ENCODE measurements around the gene MKKS.

MKKS gene

DNA sequence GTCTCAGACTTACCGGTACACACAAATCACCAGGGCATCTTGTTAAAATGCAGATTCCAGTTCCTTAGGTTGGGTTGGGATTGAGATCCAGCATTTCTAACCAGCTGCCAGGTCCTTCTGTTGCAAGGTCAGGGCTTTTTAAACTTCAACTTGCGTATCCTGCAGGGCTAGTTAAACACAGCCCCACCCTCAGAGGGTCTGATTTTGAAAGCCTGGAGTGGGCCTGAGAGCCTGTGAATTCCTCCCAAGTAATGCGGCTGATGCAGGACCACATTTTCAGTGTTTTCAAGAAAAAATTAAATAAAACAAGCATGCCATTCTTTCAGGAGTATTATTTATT, 65.3 kb downstream of the MKKS start:
- no peak for DNase-seq (ENCODE audit: low spot score)

DNA sequence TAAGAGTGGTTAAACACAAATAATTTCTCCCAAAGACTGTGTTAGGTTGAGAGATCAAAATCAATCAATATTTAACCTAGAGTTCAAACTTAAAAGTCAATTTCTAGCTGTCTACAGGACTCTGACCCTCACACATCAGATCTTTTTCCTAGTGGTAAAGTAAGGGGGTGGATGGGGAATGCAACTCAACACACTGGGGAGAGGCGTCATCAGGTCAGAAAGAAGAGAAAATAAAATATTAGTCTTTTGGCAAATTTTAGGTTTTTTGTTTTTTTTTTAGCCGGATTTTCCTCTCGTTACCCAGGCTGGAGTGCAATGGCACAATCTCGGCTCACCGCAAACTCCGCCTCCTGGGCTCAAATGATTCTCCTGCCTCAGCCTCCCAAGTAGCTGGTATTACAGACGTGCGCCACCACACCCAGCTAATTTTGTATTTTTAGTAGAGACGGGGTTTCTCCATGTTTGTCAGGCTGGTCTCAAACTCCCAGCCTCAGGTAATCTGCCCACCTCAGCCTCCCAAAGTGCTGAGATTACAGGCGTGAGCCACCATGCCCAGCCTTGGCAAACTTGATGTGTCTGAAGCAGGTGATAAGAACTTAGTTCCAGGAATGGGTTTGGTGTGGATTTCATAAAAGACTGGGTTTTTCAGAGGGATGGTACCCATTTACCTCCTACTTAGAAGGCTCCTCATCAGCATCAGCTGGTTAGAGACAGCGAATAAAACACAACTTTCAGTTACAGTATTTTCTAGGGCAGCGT, 65.9 kb downstream of the MKKS start:
- DNase-seq (ENCODE audit: low spot score): no peak

DNA sequence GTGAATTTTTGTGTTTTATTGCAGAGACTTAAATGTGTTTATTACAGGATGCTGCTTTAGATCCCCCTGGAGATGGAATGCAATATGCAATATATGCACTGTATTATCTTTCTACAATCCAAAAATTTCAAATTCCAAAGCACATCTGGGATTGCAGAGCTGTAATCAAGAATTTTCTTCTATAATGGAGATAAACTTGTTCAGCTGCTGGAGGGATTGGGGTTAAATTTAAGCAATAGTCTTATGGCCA, 66.4 kb downstream of the MKKS start:
- no peak for DNase-seq (ENCODE audit: low spot score)

DNA sequence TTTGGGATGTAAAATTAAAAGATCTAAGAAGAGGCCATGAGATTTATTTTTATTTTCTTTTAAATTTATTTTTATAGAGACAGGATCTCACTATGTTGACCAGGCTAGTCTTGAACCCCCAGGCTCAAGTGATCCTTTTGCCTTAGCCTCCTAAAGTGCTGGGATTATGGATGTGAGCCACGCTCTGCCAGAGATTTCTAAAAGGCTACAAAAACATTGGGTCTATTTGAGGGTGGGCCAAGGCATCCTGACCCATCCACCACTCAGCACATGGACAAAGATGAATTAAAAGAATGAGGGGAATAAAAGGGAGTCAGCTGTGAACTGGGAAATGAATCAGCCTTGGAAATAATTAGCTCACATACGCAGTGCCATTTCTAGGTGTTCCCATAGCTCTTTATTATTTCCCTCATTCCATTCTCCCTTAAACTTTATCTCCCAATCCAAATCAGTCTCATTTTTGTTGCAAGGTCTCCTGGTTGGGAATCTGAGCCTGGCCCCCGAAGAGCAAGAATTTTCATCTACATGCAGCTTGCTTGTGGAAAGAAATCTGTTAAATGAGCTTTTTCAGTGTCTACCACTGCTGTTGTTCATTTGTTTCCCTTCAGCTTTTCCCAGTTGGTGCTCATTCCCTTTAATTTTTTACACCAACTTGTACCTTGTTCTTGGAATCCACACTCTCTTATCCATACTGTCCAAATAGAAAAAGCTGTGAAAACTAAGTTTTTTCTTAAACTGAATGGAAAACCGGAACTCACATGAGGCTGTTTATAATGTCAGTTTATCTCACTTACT, 66.9 kb downstream of the MKKS start:
- DNase-seq (ENCODE audit: low spot score): no peak

DNA sequence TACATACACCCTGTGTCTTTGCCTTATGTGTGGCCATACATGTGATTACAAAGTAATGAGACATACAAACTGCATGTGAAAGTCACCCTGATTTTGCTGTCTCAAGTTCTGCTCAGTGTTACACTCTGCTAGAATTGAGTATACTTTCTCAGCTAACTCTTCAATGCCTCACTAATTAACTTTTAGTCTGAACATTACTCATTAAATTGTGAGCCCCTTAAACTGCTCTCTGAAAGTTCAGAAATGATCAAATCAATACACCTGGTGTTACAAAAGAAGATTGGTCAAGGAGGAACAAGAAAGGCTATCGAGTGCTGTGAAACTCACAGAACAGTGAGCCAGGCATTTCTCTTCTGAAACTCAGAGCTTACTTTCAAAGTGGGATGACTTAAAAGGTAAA, 71.3 kb downstream of the MKKS start:
- no peak for DNase-seq (ENCODE audit: low spot score)

- no peak for DNase-seq (ENCODE audit: low spot score)
Measured at GRCh38 chr20:10360878-10361277, 73.1 kb downstream of the MKKS start.

DNA sequence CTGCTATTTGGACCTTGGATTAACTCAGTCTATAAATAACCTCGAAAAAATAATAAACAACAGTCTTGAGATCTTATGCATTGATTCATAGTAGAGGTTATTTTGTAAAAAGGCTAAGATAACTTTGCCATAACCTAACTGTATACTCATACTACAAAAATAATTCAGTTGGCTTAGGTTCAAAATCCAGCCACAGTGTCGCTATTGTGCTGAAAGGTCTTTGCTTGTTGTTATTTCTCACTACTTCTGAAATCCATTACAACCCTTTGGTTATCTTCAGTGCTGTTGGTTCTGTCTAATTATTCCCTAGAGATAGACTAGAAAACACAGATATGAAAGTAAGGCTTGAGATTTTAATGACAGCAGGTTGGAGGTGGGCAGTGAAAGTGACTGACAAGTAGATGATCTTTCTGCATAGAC, 74.4 kb downstream of the MKKS start:
- DNase-seq (ENCODE audit: low spot score): no peak

GRCh38 chr20:10357974-10358373, 76.0 kb downstream of the MKKS start:
- no peak for DNase-seq (ENCODE audit: low spot score)

- DNase-seq (ENCODE audit: low spot score): no peak
Measured at GRCh38 chr20:10357061-10357708, 76.8 kb downstream of the MKKS start.

GRCh38 chr20:10356628-10357027, 77.4 kb downstream of the MKKS start:
- DNase-seq (ENCODE audit: low spot score): no peak

GRCh38 chr20:10352934-10353824, 80.8 kb downstream of the MKKS start:
- peak; percentile 33 for DNase-seq (ENCODE audit: low spot score)

Measured in activated CD4-positive, alpha-beta T cell treated with anti-CD3 and anti-CD28 coated beads, Interleukin-2, Interleukin-4, amounts not matched to agents 100 ng/mL and 50 ng/mL, durations not matched to agents 16 hours and 8 hours (primary cell).